Stimulated activated CD8-positive, alpha-beta memory T cell treated with anti-CD3 and anti-CD28 coated beads, Interleukin-12 subunit alpha, Interleukin-12 subunit beta, amount 100 ng/mL, for 1 hour (primary cell): ENCODE measurements around the gene GNPTAB.

Experiments used
- DNase-seq: peaks from one replicate; pipeline ENCODE4 v3.0.0-alpha.2; 2020; ENCODE audit warnings: low read depth

Gene GNPTAB

GRCh38 chr12:101772012-101772775 lies 58.6 kb downstream of the GNPTAB start:
- DNase-seq = no peak

GRCh38 chr12:101769865-101770264 lies 60.9 kb downstream of the GNPTAB start:
- no peak for DNase-seq

GRCh38 chr12:101768781-101769180 lies 62.0 kb downstream of the GNPTAB start:
- DNase-seq = no peak

- no peak for DNase-seq
These were observed 63.2 kb downstream of the GNPTAB start for GRCh38 chr12:101767537-101767936.

GRCh38 chr12:101764051-101764792 lies 66.5 kb downstream of the GNPTAB start:
- no peak for DNase-seq

- DNase-seq = no peak
These were observed 67.4 kb downstream of the GNPTAB start for GRCh38 chr12:101763246-101763931.

GRCh38 chr12:101761781-101762180 lies 69.0 kb downstream of the GNPTAB start:
- no peak for DNase-seq

GRCh38 chr12:101761350-101761749 lies 69.4 kb downstream of the GNPTAB start:
- DNase-seq = no peak

GRCh38 chr12:101759396-101760047 lies 71.2 kb downstream of the GNPTAB start:
- DNase-seq = no peak

GRCh38 chr12:101750152-101750551 lies 80.6 kb downstream of the GNPTAB start:
- DNase-seq = no peak

- DNase-seq = no peak
These were observed 81.1 kb downstream of the GNPTAB start for GRCh38 chr12:101749657-101750056.

- no peak for DNase-seq
These were observed 81.9 kb downstream of the GNPTAB start for GRCh38 chr12:101748907-101749306.

- no peak for DNase-seq
These were observed 83.1 kb downstream of the GNPTAB start for GRCh38 chr12:101747697-101748096.

- no peak for DNase-seq
These were observed 84.1 kb downstream of the GNPTAB start for GRCh38 chr12:101746661-101747060.

- no peak for DNase-seq
These were observed 84.6 kb downstream of the GNPTAB start for GRCh38 chr12:101746196-101746595.

GRCh38 chr12:101745481-101745880 lies 85.3 kb downstream of the GNPTAB start:
- no peak for DNase-seq

GRCh38 chr12:101743724-101744472 lies 86.9 kb downstream of the GNPTAB start:
- DNase-seq = no peak

- no peak for DNase-seq
These were observed 87.5 kb downstream of the GNPTAB start for GRCh38 chr12:101743242-101743641.

- no peak for DNase-seq
These were observed 89.8 kb downstream of the GNPTAB start for GRCh38 chr12:101740980-101741379.

- DNase-seq = no peak
These were observed 90.2 kb downstream of the GNPTAB start for GRCh38 chr12:101740566-101740965.

- no peak for DNase-seq
These were observed 91.7 kb downstream of the GNPTAB start, which contains the start of gene SYCP3 for GRCh38 chr12:101738920-101739665. Gene SYCP3, minus strand, starts transcription at chr12:101739462. Its CDS starts 1,527 bp downstream, at chr12:101737935.
